NOMO-1 treated with dmso at 0.1 percent for 144 hours (cell line): ENCODE results near the gene MROH2B.

ENCODE experiments used
- DNase-seq: peaks from one replicate; lab custom pipeline; 2025; ENCODE audit not compliant: unreplicated experiment; lab: John Stamatoyannopoulos, UW

Gene MROH2B

DNA sequence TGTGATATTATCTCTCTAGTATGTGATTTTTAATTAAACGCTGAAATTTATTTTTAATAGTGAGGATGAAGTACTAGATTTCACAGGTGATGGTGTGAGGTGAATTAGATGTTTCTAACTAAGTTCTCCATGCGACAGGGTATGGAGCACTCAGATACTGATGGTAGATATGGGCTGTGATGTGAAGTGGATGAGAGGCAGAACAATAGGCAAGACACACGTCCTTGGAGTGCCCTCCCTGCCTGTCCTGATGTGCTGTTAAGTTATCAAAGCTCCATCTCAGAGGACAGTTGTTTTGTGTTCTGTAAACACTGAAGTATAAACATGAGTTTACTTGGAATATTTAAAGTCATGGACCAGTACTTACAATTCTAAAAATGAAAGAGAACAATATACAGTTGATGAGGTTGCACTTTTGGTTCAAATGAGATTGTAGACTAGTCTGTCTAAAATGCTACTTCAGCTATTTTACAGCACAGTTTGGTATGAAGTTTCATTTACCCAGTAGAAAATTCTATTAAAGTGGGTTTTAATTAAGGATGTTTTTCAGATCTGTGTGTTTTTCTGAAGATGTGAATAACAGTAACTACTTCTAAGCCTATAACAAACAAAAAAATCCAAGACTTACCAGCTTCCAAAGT lies 97.7 kb downstream of the MROH2B start:
- DNase-seq, result no peak

DNA sequence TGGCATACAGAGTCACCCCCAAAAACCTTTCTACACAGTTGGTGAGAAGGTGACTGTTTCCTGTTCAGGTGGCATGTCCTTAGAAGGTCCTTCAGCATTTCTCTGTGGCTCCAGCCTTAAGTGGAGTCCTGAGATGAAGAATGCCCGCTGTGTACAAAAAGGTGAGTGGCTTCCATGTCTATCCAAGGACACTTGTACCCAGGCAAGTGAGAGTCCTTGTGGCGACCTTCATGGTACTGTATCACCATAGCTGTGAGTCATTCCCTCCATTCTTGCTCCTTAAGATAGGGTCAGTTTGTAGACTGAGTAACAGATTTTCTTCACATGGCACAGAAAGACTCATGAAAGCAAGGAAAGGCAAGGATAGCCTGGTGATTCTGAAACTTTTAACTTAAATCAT lies 98.7 kb downstream of the MROH2B start:
- DNase-seq, result no peak

DNA sequence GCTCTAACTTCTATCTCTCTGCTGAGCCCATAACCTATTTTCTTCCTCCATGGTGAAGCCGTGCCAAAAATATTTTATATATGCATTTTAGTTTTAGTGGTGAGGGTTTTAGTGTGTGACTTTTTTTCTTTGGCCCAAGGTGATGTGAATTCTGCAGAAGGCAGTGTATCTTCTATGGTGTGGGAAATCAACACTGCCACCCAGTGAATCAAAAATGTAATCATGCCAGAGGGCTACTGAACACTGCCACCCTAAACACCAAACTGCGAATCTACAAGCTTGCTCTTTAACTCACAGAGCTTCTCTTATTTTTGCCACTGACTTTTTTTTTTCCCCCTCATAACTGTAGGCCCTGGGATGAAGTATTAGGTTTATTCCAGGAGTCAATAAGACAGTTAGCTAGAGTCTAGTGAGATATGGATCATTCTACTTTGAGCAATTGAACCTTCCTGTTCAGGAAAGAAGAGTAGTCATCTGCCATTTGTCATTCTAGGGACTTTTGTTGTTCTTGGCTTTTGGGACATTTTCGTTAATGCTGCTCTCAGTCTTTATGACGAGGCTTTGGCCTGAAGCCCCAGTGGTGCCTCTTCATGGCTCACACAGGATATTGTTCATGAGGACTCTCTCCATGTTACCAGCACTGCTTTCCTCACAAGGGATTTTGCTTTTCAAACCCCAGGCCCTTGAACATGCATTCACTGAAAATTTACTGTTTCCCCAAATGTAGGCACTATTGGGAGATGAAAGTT lies 108.8 kb downstream of the MROH2B start:
- no peak for DNase-seq

DNA sequence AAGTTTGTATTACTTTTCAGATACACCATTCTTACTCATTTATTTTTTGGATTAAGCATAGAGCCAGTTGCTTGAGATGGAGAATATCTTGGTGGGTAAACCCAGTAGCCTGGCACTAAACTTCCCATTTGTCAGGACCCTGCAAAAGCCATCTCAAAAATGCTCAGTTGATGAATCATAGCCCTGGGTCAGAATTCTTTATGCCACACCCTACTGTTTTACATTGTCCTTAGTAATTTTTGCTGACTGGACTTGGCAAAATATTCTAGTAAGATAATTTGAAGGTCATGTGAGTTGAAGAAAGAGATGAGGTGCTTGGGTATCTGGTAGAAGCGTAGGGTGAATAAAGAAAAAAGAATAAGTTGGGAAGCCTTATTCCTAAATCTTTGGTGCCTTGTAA lies 111.1 kb downstream of the MROH2B start:
- DNase-seq, result no peak

DNA sequence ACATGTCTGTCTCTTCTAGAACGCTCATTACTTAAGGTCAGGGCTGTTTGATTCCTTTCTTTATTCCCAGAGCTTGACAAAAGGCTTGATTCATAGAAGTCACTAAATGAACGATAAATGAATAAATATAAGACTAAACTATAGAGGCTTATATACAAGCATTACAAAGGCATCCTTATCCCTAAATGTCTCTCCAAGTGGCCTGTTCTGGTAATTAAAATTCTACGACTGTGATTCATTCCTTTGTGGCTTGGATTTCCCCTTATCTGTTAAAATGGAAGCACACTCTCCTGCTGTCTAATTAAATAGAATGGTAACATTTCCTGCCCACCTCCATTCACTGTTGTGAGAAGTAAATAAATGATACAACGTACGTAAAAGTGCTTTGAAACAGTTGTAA lies 112.3 kb downstream of the MROH2B start:
- no peak for DNase-seq

DNA sequence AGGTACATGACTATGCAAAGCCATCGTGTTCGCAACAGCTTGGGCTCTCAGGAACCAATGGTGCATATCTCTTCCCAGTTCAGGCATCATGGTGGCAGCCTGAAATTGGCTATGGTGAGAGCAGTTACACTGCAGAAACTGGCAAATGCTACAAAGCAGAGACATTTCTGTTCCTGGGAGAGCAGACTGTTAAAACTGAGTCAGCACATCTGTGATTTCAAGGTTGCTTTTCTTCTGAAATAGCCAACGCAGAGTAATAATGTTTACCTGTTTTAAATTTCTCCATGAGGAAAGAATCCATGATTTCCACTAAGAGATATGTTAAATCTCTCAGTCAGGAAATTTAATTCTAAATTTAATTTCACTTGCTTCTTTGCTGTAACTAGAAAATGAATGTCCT lies 114.1 kb downstream of the MROH2B start:
- no peak for DNase-seq

DNA sequence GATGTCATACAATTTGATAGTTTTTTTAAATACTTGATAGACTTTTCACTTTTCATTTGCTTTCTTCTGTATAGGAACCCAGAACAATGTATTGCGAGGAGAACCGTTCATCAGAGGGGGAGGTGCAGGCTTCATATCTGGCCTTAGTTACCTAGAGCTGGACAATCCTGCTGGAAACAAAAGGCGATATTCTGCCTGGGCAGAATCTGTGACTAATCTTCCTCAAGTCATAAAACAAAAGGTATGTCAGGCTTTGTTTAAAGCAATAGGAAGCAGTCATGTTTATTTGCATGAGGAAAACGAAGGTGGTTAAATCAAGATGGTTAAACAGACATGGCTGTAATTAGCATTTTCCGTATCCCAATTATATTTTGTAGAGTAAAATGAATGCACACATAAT lies 115.8 kb downstream of the MROH2B start:
- DNase-seq, result no peak
